Loucy (cell line): Measurements from ENCODE around the gene RSF1.

Source experiments
- H2AFZ ChIP-seq: fragments of 200-600 bp; sonication (generic); 2 replicates; pipeline ENCODE4 v1.6.0; 2016; ENCODE audit warnings: antibody characterized with exemption, mild to moderate bottlenecking, low read length, moderate library complexity
- H3F3A ChIP-seq: fragments of 200-600 bp; 2 replicates; pipeline ENCODE4 v1.6.0; 2016; ENCODE audit warnings: antibody characterized with exemption, low read depth, mild to moderate bottlenecking
- H3K27me3 ChIP-seq: fragments of 200-600 bp; sonication (generic); 2 replicates; pipeline ENCODE4 v1.6.1; 2014; ENCODE audit warnings: low read length, mild to moderate bottlenecking; ENCODE audit not compliant: insufficient read depth, poor library complexity, severe bottlenecking
- H3K36me3 ChIP-seq: fragments of 200-600 bp; sonication (generic); 2 replicates; pipeline ENCODE4 v1.6.1; 2016; ENCODE audit warnings: low read length; ENCODE audit not compliant: insufficient read depth
- H3K4me1 ChIP-seq: fragments of 200-600 bp; sonication (generic); 2 replicates; pipeline ENCODE4 v1.5.1; 2014; ENCODE audit warnings: low read length, mild to moderate bottlenecking; ENCODE audit not compliant: insufficient read depth, poor library complexity, severe bottlenecking
- H3K4me2 ChIP-seq: fragments of 200-600 bp; sonication (generic); 2 replicates; pipeline ENCODE4 v1.6.0; 2014; ENCODE audit warnings: antibody characterized with exemption, low read length, low read depth, mild to moderate bottlenecking; ENCODE audit not compliant: poor library complexity, severe bottlenecking
- H3K4me3 ChIP-seq: fragments of 200-600 bp; sonication (generic); 2 replicates; pipeline ENCODE4 v1.5.1; 2014; ENCODE audit warnings: low read length, mild to moderate bottlenecking, mixed read lengths; ENCODE audit not compliant: poor library complexity, severe bottlenecking
- H3K79me2 ChIP-seq: fragments of 200-600 bp; sonication (generic); 2 replicates; pipeline ENCODE4 v1.6.1; 2014; ENCODE audit warnings: low read length; ENCODE audit not compliant: insufficient read depth
- H3K9ac ChIP-seq: fragments of 200-600 bp; sonication (generic); 2 replicates; pipeline ENCODE4 v1.6.0; 2014; ENCODE audit warnings: mild to moderate bottlenecking, low read depth, low read length, moderate library complexity; ENCODE audit not compliant: poor library complexity, severe bottlenecking
- H3K9me2 ChIP-seq: fragments of 200-600 bp; sonication (generic); replicated peaks from 2 replicates; pipeline ENCODE4 v1.6.1; 2016; ENCODE audit warnings: low read depth, low read length, mixed read lengths
- H3K9me3 ChIP-seq: fragments of 200-600 bp; sonication (generic); 2 replicates; pipeline ENCODE4 v1.6.1; 2014; ENCODE audit warnings: mild to moderate bottlenecking, antibody characterized with exemption, low read length, low read depth; ENCODE audit not compliant: insufficient read depth
- H4K20me1 ChIP-seq: fragments of 200-600 bp; sonication (generic); 2 replicates; pipeline ENCODE4 v1.6.0; 2014; ENCODE audit warnings: antibody characterized with exemption, low read length, mild to moderate bottlenecking; ENCODE audit not compliant: insufficient read depth, poor library complexity, severe bottlenecking
- EZH2phosphoT487 ChIP-seq: fragments of 200-600 bp; IDR thresholded peaks from 2 replicates; pipeline ENCODE4 v1.6.1; 2018; ENCODE audit warnings: antibody characterized with exemption, mild to moderate bottlenecking, moderate library complexity, borderline replicate concordance
- TF ChIP-seq, protein P1 (sequence below): fragments of 200-600 bp; sonication (generic); conservative IDR thresholded peaks from 2 replicates; pipeline ENCODE4 v1.5.1; 2014; ENCODE audit warnings: mild to moderate bottlenecking, antibody characterized with exemption, low read length

The RSF1 gene

DNA sequence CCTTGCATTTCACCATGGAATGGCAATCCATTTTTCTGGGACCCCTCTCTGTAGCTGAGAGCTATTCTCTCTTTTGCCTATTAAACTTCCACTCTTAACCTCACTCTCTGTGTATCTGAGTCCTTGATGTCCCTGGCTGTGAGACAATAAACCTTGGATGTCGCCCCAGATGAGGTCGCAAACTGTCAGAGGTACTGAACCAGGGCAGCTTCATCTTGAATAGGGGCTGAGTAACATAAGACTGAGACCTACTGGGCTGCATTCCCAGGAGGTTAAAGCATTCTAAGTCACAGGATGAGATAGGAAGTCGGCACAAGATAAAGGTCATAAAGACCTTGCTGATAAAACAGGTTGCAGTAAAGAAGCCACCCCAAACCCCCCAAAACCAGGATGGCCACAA is 68.0 kb downstream of the RSF1 start:
- H3K4me2 ChIP-seq, result no peak overlapping the region
- no peaks in the 10 kb centered on the region for H3F3A ChIP-seq
- no peak overlapping the region for H2AFZ ChIP-seq
- H3K27me3 ChIP-seq, result no peaks in the 10 kb centered on the region
- H3K4me3 ChIP-seq, result no peak overlapping the region
- peaks cover 79% of the 10 kb centered on the region for H3K79me2 ChIP-seq
- no peaks in the 10 kb centered on the region for H3K9me3 ChIP-seq
- H3K9ac ChIP-seq, result no peak overlapping the region
- peaks cover 37% of the 10 kb centered on the region for H4K20me1 ChIP-seq
- H3K9me2 ChIP-seq, result no peaks in the 10 kb centered on the region
- H3K36me3 ChIP-seq, result peaks cover 33% of the 10 kb centered on the region; the same call in 1 of the 2 replicates
- peaks cover 4% of the 10 kb centered on the region for H3K4me1 ChIP-seq
- TF ChIP-seq, protein P1, sequence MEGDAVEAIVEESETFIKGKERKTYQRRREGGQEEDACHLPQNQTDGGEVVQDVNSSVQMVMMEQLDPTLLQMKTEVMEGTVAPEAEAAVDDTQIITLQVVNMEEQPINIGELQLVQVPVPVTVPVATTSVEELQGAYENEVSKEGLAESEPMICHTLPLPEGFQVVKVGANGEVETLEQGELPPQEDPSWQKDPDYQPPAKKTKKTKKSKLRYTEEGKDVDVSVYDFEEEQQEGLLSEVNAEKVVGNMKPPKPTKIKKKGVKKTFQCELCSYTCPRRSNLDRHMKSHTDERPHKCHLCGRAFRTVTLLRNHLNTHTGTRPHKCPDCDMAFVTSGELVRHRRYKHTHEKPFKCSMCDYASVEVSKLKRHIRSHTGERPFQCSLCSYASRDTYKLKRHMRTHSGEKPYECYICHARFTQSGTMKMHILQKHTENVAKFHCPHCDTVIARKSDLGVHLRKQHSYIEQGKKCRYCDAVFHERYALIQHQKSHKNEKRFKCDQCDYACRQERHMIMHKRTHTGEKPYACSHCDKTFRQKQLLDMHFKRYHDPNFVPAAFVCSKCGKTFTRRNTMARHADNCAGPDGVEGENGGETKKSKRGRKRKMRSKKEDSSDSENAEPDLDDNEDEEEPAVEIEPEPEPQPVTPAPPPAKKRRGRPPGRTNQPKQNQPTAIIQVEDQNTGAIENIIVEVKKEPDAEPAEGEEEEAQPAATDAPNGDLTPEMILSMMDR, result no peak
- TF ChIP-seq EZH2phosphoT487, result no peak

DNA sequence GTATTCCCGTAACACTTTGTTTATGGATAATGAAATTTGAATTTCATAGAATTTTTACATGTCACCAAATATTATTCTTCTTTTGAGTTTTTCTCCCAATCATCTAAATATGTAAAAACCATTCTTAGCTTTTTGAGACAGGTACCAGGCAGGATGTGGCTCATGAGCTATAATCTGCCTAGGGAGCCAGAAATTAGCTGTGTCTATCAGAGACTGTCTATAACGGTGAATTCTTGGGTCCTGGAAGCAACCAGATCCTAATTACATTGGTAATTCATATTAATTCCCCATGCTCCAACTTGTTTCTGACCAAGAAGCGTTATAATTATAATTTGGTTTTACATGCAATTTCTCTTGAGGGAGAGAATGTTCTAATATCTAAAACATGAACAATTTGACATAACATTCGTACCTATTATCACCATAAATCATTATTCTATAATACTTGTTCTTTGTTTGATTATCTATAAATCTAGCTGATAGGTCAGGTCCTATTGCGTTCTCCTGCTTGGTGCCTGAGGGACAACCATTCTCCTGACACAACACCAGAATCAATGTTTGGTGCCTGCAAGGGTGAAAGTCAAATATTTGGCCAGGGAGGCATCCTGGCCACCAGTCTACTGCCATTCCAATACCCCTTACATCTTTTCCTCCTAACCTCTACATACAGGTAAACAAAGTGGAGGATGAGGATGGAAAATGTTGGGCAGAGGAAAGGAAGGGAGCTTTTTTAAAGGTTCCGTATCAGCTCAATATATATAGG is 69.9 kb downstream of the RSF1 start:
- Histone ChIP-seq H3K4me2 (no peak overlapping the region), H3K4me1 (peaks cover 8% of the 10 kb centered on the region)
- no peak for TF ChIP-seq EZH2phosphoT487
- TF ChIP-seq, protein P1, result no peak

DNA sequence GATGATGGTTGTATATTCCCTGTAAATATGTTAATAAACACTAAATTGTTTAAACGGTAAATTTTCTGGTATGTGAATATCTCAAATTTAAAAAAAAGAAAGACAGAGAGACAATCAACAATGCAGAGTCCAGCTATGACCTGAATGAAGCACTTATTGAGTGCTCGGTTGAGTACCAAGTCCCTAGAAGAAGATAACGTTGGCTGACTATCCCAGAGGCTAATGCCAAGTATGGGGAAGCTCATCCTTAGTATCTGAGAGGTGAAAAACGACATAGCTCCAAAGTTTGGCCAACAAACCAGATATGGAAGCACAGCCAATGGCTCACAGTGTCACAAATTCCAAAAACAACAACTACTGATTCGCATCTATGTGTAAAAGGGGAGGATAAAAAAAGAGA is 71.3 kb downstream of the RSF1 start:
- Histone ChIP-seq H3F3A (no peaks in the 10 kb centered on the region), H3K4me3 (no peak overlapping the region), H4K20me1 (peaks cover 58% of the 10 kb centered on the region), H3K9me3 (no peaks in the 10 kb centered on the region), H3K27me3 (no peaks in the 10 kb centered on the region), H3K9ac (no peak overlapping the region), H3K4me2 (no peak overlapping the region), H3K36me3 (peaks cover 19% of the 10 kb centered on the region; the same call in 1 of the 2 replicates), H3K4me1 (peaks cover 8% of the 10 kb centered on the region), H3K79me2 (peaks cover 65% of the 10 kb centered on the region), H2AFZ (no peak overlapping the region), H3K9me2 (no peaks in the 10 kb centered on the region)
- no peak for TF ChIP-seq EZH2phosphoT487
- TF ChIP-seq, protein P1, result no peak

More for the DNA sequence above, 69.9 kb downstream of the RSF1 start:
- Histone ChIP-seq H3K9ac (no peak overlapping the region), H3K9me2 (no peaks in the 10 kb centered on the region), H4K20me1 (peaks cover 54% of the 10 kb centered on the region), H3K9me3 (no peaks in the 10 kb centered on the region), H3K27me3 (no peaks in the 10 kb centered on the region), H3K4me3 (no peak overlapping the region), H3K36me3 (peaks cover 29% of the 10 kb centered on the region; the same call in 1 of the 2 replicates), H3F3A (no peaks in the 10 kb centered on the region), H3K79me2 (peaks cover 73% of the 10 kb centered on the region), H2AFZ (no peak overlapping the region)
